ENCODE measurements around the gene SRP68. TPM values are rescaled to one million over a fixed set of nuclear protein-coding genes. Genes with fewer than 3 reads are reported as not detected.
A peak's percentile ranks its signal among the peaks of the same experiment; 100 is the strongest.
"Not testable (repeated sequence)": the region's sequence is repeated elsewhere in the genome, so short reads cannot be mapped to it uniquely, and the experiment has no call there.

Gene SRP68
- total RNA-seq, 1 experiment from 2014 or later: 18.4 TPM

- H3K9me2 ChIP-seq (replicated peaks; ENCODE audit: insufficient read depth, low read length): no peaks in the 10 kb centered on the region
- peaks cover 29% of the 10 kb centered on the region for H3K4me1 ChIP-seq (ENCODE audit: low read length)
- no peak for DNase-seq
- no peaks in the 10 kb centered on the region for H3K27me3 ChIP-seq (ENCODE audit: low read length)
- no peaks in the 10 kb centered on the region for H3K9me3 ChIP-seq (ENCODE audit: low read length)
- no peak overlapping the region for H2AFZ ChIP-seq (ENCODE audit: low read length)
- H3K79me2 ChIP-seq (ENCODE audit: low read length): peaks cover 4% of the 10 kb centered on the region; the same call in 1 of the 2 replicates
- H3K27ac ChIP-seq (ENCODE audit: low read length): no peak overlapping the region
- peaks cover 15% of the 10 kb centered on the region for H4K20me1 ChIP-seq (ENCODE audit: insufficient read depth, low read depth, low read length)
- no peak overlapping the region for H3K4me3 ChIP-seq (ENCODE audit: low read length)
- no peaks in the 10 kb centered on the region for H3K36me3 ChIP-seq (ENCODE audit: insufficient read depth, low read length)
- no peak overlapping the region for H3K9ac ChIP-seq (ENCODE audit: low read length)
- no peak overlapping the region for H3K4me2 ChIP-seq (ENCODE audit: low read depth, low read length, poor library complexity, severe bottlenecking)
These were observed 3.2 kb upstream of the SRP68 start for GRCh38 chr17:76075364-76076145.

DNA sequence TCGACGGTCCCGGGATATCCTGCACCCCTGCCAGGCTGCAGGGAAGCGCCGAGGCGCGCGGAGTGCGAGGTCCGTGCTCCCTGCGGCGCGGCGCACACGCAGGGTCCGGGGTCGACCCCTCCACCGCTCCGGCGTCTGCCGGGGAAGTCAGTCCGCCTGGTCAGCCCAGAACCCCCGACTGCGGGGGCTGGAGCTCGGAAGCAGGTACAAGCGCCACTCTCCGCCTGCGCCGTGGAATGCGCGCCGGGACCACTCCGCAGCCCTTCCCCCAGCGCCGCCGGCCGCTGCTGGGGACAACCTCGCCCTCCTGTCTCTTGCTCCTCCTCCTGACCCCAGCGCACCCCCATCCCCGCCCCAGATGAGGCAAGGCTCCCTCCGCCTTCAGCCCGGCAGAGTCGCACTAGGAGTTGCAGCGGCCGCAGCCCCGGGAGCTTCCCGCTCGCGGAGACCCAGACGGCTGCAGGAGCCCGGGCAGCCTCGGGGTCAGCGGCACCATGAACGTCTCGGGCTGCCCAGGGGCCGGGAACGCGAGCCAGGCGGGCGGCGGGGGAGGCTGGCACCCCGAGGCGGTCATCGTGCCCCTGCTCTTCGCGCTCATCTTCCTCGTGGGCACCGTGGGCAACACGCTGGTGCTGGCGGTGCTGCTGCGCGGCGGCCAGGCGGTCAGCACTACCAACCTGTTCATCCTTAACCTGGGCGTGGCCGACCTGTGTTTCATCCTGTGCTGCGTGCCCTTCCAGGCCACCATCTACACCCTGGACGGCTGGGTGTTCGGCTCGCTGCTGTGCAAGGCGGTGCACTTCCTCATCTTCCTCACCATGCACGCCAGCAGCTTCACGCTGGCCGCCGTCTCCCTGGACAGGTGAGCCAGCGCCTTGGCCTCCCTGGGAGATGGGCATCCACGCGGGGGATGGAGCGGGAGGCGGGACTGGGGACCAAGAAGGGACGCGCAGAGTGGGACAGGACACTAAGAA, 2.4 kb upstream of the SRP68 start, which contains the start of gene GALR2:
Gene GALR2 (plus strand): TSS at position 392 of the 974 bp plus-strand sequence. CDS start 103 bp downstream, at position 495.
- Histone ChIP-seq H3K4me3 (ENCODE audit: low read length) (no peak within 1 kb of the TSS), H4K20me1 (ENCODE audit: insufficient read depth, low read depth, low read length) (peaks cover 16% of the 10 kb centered on the region), H3K79me2 (ENCODE audit: low read length) (peaks cover 10% of the 10 kb centered on the region), H3K9ac (ENCODE audit: low read length) (no peak within 1 kb of the TSS), H3K36me3 (ENCODE audit: insufficient read depth, low read length) (no peaks in the 10 kb centered on the region), H3K4me1 (ENCODE audit: low read length) (peaks cover 28% of the 10 kb centered on the region), H3K27ac (ENCODE audit: low read length) (no peak within 1 kb of the TSS), H3K9me3 (ENCODE audit: low read length) (no peaks in the 10 kb centered on the region), H3K27me3 (ENCODE audit: low read length) (no peaks in the 10 kb centered on the region), H3K9me2 (replicated peaks; ENCODE audit: insufficient read depth, low read length) (no peaks in the 10 kb centered on the region), H2AFZ (ENCODE audit: low read length) (no peak within 1 kb of the TSS), H3K4me2 (ENCODE audit: low read depth, low read length, poor library complexity, severe bottlenecking) (no peak within 1 kb of the TSS)
- DNase-seq: no peak

DNA sequence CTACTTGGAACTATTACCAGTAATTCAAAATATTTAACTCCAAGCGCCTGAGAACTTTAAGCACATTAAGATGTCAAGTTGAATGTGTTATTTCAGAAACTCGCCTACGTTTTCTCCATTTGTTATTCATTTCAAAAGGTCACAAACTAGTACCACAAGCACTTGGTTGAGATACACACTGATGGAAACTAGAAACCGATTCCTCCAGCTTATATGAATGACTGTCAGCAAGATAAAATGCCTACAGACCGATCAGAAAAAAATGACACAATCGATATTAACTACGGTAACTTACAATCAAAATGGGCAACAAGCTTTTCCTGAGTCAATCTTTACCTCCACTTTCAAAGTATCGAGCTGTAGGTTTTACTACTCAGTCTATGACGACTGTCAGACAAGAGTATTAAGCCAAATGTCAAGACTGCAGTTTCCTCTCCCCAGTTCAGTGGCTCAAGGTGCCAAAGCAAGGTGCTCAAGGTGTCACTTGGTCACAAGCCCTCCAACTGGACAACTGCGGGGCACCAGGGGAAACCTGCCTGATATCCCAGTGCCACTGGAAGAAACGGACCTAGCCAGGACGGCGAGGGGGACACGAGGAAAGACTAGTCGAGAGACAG, 678 bp downstream of the SRP68 start:
- Histone ChIP-seq H3K4me2 (ENCODE audit: low read depth, low read length, poor library complexity, severe bottlenecking) (peak overlapping the region; percentile 92), H3K9me2 (replicated peaks; ENCODE audit: insufficient read depth, low read length) (no peaks in the 10 kb centered on the region), H3K4me3 (ENCODE audit: low read length) (peak overlapping the region; percentile 94), H3K9me3 (ENCODE audit: low read length) (no peaks in the 10 kb centered on the region), H3K9ac (ENCODE audit: low read length) (peak overlapping the region; percentile 71), H2AFZ (ENCODE audit: low read length) (peak overlapping the region; percentile 72; the same call in 1 of the 2 replicates), H3K27me3 (ENCODE audit: low read length) (no peaks in the 10 kb centered on the region), H3K36me3 (ENCODE audit: insufficient read depth, low read length) (0 out of 2 replicates have a peak, but pooled peaks cover 3% of the 10 kb centered on the region), H4K20me1 (ENCODE audit: insufficient read depth, low read depth, low read length) (peaks cover 12% of the 10 kb centered on the region), H3K27ac (ENCODE audit: low read length) (peak overlapping the region; percentile 76), H3K79me2 (ENCODE audit: low read length) (peaks cover 13% of the 10 kb centered on the region), H3K4me1 (ENCODE audit: low read length) (peaks cover 28% of the 10 kb centered on the region)
- peak; percentile 53 for DNase-seq

DNA sequence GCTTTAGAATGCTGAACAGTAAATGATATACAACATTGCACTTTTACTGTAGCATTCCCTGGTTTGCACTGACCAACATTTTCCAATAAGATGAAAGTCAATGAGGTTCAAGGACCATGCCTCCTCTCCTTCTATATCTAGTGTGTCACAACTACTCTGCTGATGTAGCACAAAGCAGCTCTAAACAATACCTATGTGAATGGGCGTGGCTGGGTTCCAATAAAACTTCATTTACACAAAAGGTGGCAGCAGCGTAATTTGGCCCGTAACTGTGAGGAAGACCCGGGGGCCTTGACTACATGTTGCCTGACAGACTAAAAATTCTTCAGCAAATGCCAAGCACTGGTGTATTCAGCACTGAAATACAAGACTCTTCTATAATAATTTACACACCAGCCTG, 6.5 kb downstream of the SRP68 start:
- Histone ChIP-seq H3K27me3 (ENCODE audit: low read length) (no peaks in the 10 kb centered on the region), H2AFZ (ENCODE audit: low read length) (no peak overlapping the region), H3K36me3 (ENCODE audit: insufficient read depth, low read length) (peaks cover 12% of the 10 kb centered on the region; the same call in 1 of the 2 replicates), H4K20me1 (ENCODE audit: insufficient read depth, low read depth, low read length) (peaks cover 9% of the 10 kb centered on the region; the same call in 1 of the 2 replicates), H3K9me2 (replicated peaks; ENCODE audit: insufficient read depth, low read length) (no peaks in the 10 kb centered on the region), H3K4me2 (ENCODE audit: low read depth, low read length, poor library complexity, severe bottlenecking) (no peak overlapping the region), H3K4me1 (ENCODE audit: low read length) (peaks cover 9% of the 10 kb centered on the region), H3K9ac (ENCODE audit: low read length) (no peak overlapping the region), H3K79me2 (ENCODE audit: low read length) (peaks cover 9% of the 10 kb centered on the region), H3K9me3 (ENCODE audit: low read length) (no peaks in the 10 kb centered on the region), H3K4me3 (ENCODE audit: low read length) (no peak overlapping the region), H3K27ac (ENCODE audit: low read length) (no peak overlapping the region)
- DNase-seq: no peak

- H3K36me3 ChIP-seq (ENCODE audit: insufficient read depth, low read length): peaks cover 12% of the 10 kb centered on the region; the same call in 1 of the 2 replicates
- no peak for DNase-seq
These were observed 8.3 kb downstream of the SRP68 start for GRCh38 chr17:76063875-76064546.

GRCh38 chr17:76058264-76058663, 14.1 kb downstream of the SRP68 start:
- H3K79me2 ChIP-seq (ENCODE audit: low read length); H2AFZ ChIP-seq (ENCODE audit: low read length); H3K9me2 ChIP-seq (replicated peaks; ENCODE audit: insufficient read depth, low read length); H4K20me1 ChIP-seq (ENCODE audit: insufficient read depth, low read depth, low read length); H3K4me1 ChIP-seq (ENCODE audit: low read length); DNase-seq; H3K9ac ChIP-seq (ENCODE audit: low read length); H3K9me3 ChIP-seq (ENCODE audit: low read length); H3K27ac ChIP-seq (ENCODE audit: low read length); H3K27me3 ChIP-seq (ENCODE audit: low read length); H3K4me3 ChIP-seq (ENCODE audit: low read length); H3K4me2 ChIP-seq (ENCODE audit: low read depth, low read length, poor library complexity, severe bottlenecking): not testable (repeated sequence)
- peaks cover 15% of the 10 kb centered on the region; the same call in 1 of the 2 replicates for H3K36me3 ChIP-seq (ENCODE audit: insufficient read depth, low read length)

More at GRCh38 chr17:76063875-76064546, 8.3 kb downstream of the SRP68 start:
- no peaks in the 10 kb centered on the region for H3K9me2 ChIP-seq (replicated peaks; ENCODE audit: insufficient read depth, low read length)
- no peaks in the 10 kb centered on the region for H3K4me1 ChIP-seq (ENCODE audit: low read length)
- no peak overlapping the region for H2AFZ ChIP-seq (ENCODE audit: low read length)
- H4K20me1 ChIP-seq (ENCODE audit: insufficient read depth, low read depth, low read length): no peaks in the 10 kb centered on the region
- no peak overlapping the region for H3K4me2 ChIP-seq (ENCODE audit: low read depth, low read length, poor library complexity, severe bottlenecking)
- peaks cover 3% of the 10 kb centered on the region; the same call in 1 of the 2 replicates for H3K79me2 ChIP-seq (ENCODE audit: low read length)
- H3K9me3 ChIP-seq (ENCODE audit: low read length): no peaks in the 10 kb centered on the region
- no peak overlapping the region for H3K4me3 ChIP-seq (ENCODE audit: low read length)
- no peak overlapping the region for H3K27ac ChIP-seq (ENCODE audit: low read length)
- no peaks in the 10 kb centered on the region for H3K27me3 ChIP-seq (ENCODE audit: low read length)
- no peak overlapping the region for H3K9ac ChIP-seq (ENCODE audit: low read length)

- no peaks in the 10 kb centered on the region for H3K27me3 ChIP-seq (ENCODE audit: low read length)
- no peak overlapping the region for H3K4me3 ChIP-seq (ENCODE audit: low read length)
- peaks cover 15% of the 10 kb centered on the region; the same call in 1 of the 2 replicates for H3K36me3 ChIP-seq (ENCODE audit: insufficient read depth, low read length)
- no peaks in the 10 kb centered on the region for H3K9me3 ChIP-seq (ENCODE audit: low read length)
- no peak overlapping the region for H2AFZ ChIP-seq (ENCODE audit: low read length)
- no peaks in the 10 kb centered on the region for H3K4me1 ChIP-seq (ENCODE audit: low read length)
- no peak overlapping the region for H3K9ac ChIP-seq (ENCODE audit: low read length)
- H3K9me2 ChIP-seq (replicated peaks; ENCODE audit: insufficient read depth, low read length): no peaks in the 10 kb centered on the region
- no peak for DNase-seq
- no peak overlapping the region for H3K27ac ChIP-seq (ENCODE audit: low read length)
- no peaks in the 10 kb centered on the region for H3K79me2 ChIP-seq (ENCODE audit: low read length)
- H4K20me1 ChIP-seq (ENCODE audit: insufficient read depth, low read depth, low read length): no peaks in the 10 kb centered on the region
- no peak overlapping the region for H3K4me2 ChIP-seq (ENCODE audit: low read depth, low read length, poor library complexity, severe bottlenecking)
These were observed 15.4 kb downstream of the SRP68 start for GRCh38 chr17:76056882-76057281.

All from Karpas-422 (cell line).